HepG2 (cell line): ENCODE results near the gene IL18R1. TPM values are rescaled to one million over a fixed set of nuclear protein-coding genes. Genes with fewer than 3 reads are reported as not detected.

ENCODE experiments used
- ATAC-seq: fragments of 200-7000 bp; cut with Tn5 transposase; 3 replicates; pipeline ENCODE4 v1.9.1; 2020; ENCODE audit warnings: mild to moderate bottlenecking, moderate library complexity
- BruUV-seq: library from RNA; stranded (reverse); fragments of 400-500 nt; replicated peaks from 2 replicates; lab custom pipeline; 2021; lab: Mats Ljungman, UMichigan
- CTCF ChIA-PET: fragments of 300-600 bp; formaldehyde crosslinking; extraction: SDS; loops from one replicate; lab custom pipeline; 2021; ENCODE audit warnings: low total read pairs, inconsistent platforms, low intra/inter-chr PET ratio; lab: Yijun Ruan, JAX
- POLR2A ChIA-PET: fragments of 350-600 bp; sonication (Branson Sonifier 250); formaldehyde crosslinking; loops from one replicate; lab custom pipeline; 2020; ENCODE audit warnings: antibody characterized with exemption, inconsistent platforms; lab: Yijun Ruan, JAX
- DNase-seq: peaks from one replicate; pipeline ENCODE4 v3.0.0-alpha.2; 2015; ENCODE audit warnings: low spot score
- FAIRE-seq: peaks from 3 replicates; lab custom pipeline; 2011; peaks lifted over from hg19 to GRCh38; lab: Jason Lieb, UNC
- H2AFZ ChIP-seq: one replicate; pipeline ENCODE4 v1.6.1; 2011; ENCODE audit warnings: low read length, inconsistent platforms
- H3K27ac ChIP-seq: fragments of 300-600 bp; 3 replicates; pipeline ENCODE4 v1.8.0; 2011; ENCODE audit warnings: mixed run types, mild to moderate bottlenecking, mixed read lengths, low read length, inconsistent platforms; ENCODE audit not compliant: insufficient read depth; ENCODE audit errors: extremely low read length
- H3K27me3 ChIP-seq, 2 experiments: fragments of 200-600 bp in 1 of 2; 2 replicates in 1 of 2; 3 replicates in 1 of 2; pipeline versions ENCODE4 v1.6.0 to v1.8.0; 2011; ENCODE audit warnings: low read length in 2 of 2, mild to moderate bottlenecking in 2 of 2, moderate library complexity in 2 of 2, inconsistent platforms in 1 of 2; ENCODE audit not compliant: insufficient read depth in 2 of 2, control insufficient read depth in 1 of 2
- H3K36me3 ChIP-seq, 2 experiments: fragments of 200-600 bp in 1 of 2; replicated peaks in 1 of 2; 2 replicates in 1 of 2; 3 replicates in 1 of 2; pipeline versions ENCODE4 v1.5.1 to v1.8.0; 2011; ENCODE audit warnings: low read length in 2 of 2, inconsistent platforms in 1 of 2; ENCODE audit not compliant: insufficient read depth in 2 of 2, control insufficient read depth in 1 of 2
- H3K4me1 ChIP-seq: 2 replicates; pipeline ENCODE4 v1.5.1; 2012; ENCODE audit warnings: low read length, inconsistent platforms; ENCODE audit not compliant: insufficient read depth
- H3K4me2 ChIP-seq: 2 replicates; pipeline ENCODE4 v1.6.0; 2011; ENCODE audit warnings: low read depth, low read length, inconsistent platforms
- H3K4me3 ChIP-seq, 3 experiments: fragments of 200-600 bp in 1 of 3; sonication (generic), shearing (Covaris generic) in 1 of 3; replicated peaks in 1 of 3; 2 replicates each; pipeline ENCODE4 v1.5.1; 2011 to 2016; ENCODE audit warnings: low read length in 3 of 3, inconsistent platforms in 2 of 3, low read depth in 2 of 3, mild to moderate bottlenecking in 2 of 3, control low read depth in 1 of 3, mixed read lengths in 1 of 3; ENCODE audit not compliant: insufficient read depth in 1 of 3
- H3K79me2 ChIP-seq: one replicate; pipeline ENCODE4 v1.6.1; 2011; ENCODE audit warnings: low read length, inconsistent platforms; ENCODE audit not compliant: insufficient read depth
- H3K9ac ChIP-seq: 2 replicates; pipeline ENCODE4 v1.6.0; 2011; ENCODE audit warnings: mild to moderate bottlenecking, low read depth, low read length, inconsistent platforms; ENCODE audit not compliant: insufficient read depth
- H3K9me3 ChIP-seq: 2 replicates; pipeline ENCODE4 v1.5.1; 2012; ENCODE audit warnings: mild to moderate bottlenecking, low read length
- H4K20me1 ChIP-seq: 2 replicates; pipeline ENCODE4 v1.6.0; 2011; ENCODE audit warnings: inconsistent platforms, mild to moderate bottlenecking, low read length, moderate library complexity; ENCODE audit not compliant: insufficient read depth
- CHCHD3 ChIP-seq: sonication (generic); formaldehyde crosslinking; IDR thresholded peaks from 2 replicates; pipeline ENCODE4 v1.8.0; 2022; ENCODE audit warnings: mild to moderate bottlenecking, missing genetic modification reagents, moderate library complexity
- FOXK2 ChIP-seq: fragments of 450-650 bp; IDR thresholded peaks from 2 replicates; pipeline ENCODE4 v1.6.1; 2016
- GATAD2A ChIP-seq: IDR thresholded peaks from 2 replicates; pipeline ENCODE4 v1.6.1; 2016
- HHEX ChIP-seq: IDR thresholded peaks from 2 replicates; pipeline ENCODE4 v1.6.1; 2016; ENCODE audit warnings: control low read depth
- NCOA5 ChIP-seq: sonication (generic); formaldehyde crosslinking; IDR thresholded peaks from 2 replicates; pipeline ENCODE4 v1.4.0; 2020; ENCODE audit warnings: missing genetic modification reagents
- NFATC3 ChIP-seq: sonication (generic); formaldehyde crosslinking; IDR thresholded peaks from 2 replicates; pipeline ENCODE4 v1.5.1; 2020; ENCODE audit warnings: mild to moderate bottlenecking, missing genetic modification reagents
- SALL2 ChIP-seq: sonication (generic); formaldehyde crosslinking; IDR thresholded peaks from 2 replicates; pipeline ENCODE4 v1.8.1; 2023; ENCODE audit warnings: mild to moderate bottlenecking, missing genetic modification reagents, inconsistent platforms
- TP53 ChIP-seq: sonication (generic); formaldehyde crosslinking; conservative IDR thresholded peaks from 2 replicates; pipeline ENCODE4 v1.4.0; 2020; ENCODE audit warnings: missing genetic modification reagents
- ZNF17 ChIP-seq: sonication (generic); formaldehyde crosslinking; IDR thresholded peaks from 2 replicates; pipeline ENCODE4 v1.5.0; 2020; ENCODE audit warnings: mild to moderate bottlenecking, missing genetic modification reagents
- ZNF512B ChIP-seq: sonication (generic); formaldehyde crosslinking; IDR thresholded peaks from 2 replicates; pipeline ENCODE4 v1.5.1; 2020; ENCODE audit warnings: missing genetic modification reagents, mild to moderate bottlenecking, borderline replicate concordance
- ZNF709 ChIP-seq: sonication (generic); formaldehyde crosslinking; IDR thresholded peaks from 2 replicates; pipeline ENCODE4 v1.5.0; 2020; ENCODE audit warnings: mild to moderate bottlenecking, missing genetic modification reagents
- ZNF737 ChIP-seq: sonication (generic); formaldehyde crosslinking; IDR thresholded peaks from 2 replicates; pipeline ENCODE4 v1.5.0; 2020; ENCODE audit warnings: missing genetic modification reagents, mild to moderate bottlenecking, borderline replicate concordance
- ZNF790 ChIP-seq: sonication (generic); formaldehyde crosslinking; IDR thresholded peaks from 2 replicates; pipeline ENCODE4 v1.8.0; 2022; ENCODE audit warnings: missing genetic modification reagents, mild to moderate bottlenecking, borderline replicate concordance
- ZNF879 ChIP-seq: sonication (generic); formaldehyde crosslinking; IDR thresholded peaks from 2 replicates; pipeline ENCODE4 v1.8.1; 2023; ENCODE audit warnings: missing genetic modification reagents
- ZNF891 ChIP-seq: sonication (generic); formaldehyde crosslinking; IDR thresholded peaks from 2 replicates; pipeline ENCODE4 v1.5.0; 2020; ENCODE audit warnings: mild to moderate bottlenecking, missing genetic modification reagents
- ZSCAN30 ChIP-seq: sonication (generic); formaldehyde crosslinking; IDR thresholded peaks from 2 replicates; pipeline ENCODE4 v1.5.0; 2020; ENCODE audit warnings: mild to moderate bottlenecking, missing genetic modification reagents
- WGBS: methylation state at CpG from one replicate; pipeline ENCODE4 v1.1.6; 2017; ENCODE audit warnings: low lambda C conversion rate; 5-methylcytosine and 5-hydroxymethylcytosine counted together
- in situ Hi-C: cut with HindIII; loops from 2 replicates; pipeline ENCODE4 v1.10.0; 2017; ENCODE audit warnings: low pct_unique_long_range_greater_than_20kb; ENCODE audit not compliant: extremely low pct_ligation_motif_present
- intact Hi-C: fragments of 100-400 bp; cut with micrococcal nuclease; formaldehyde crosslinking; loops from one replicate; pipeline ENCODE4 v1.10.0; 2022; ENCODE audit not compliant: unreplicated experiment
- polyA plus RNA-seq, 8 experiments: library from polyadenylated mRNA; depleted of rRNA in 3 of 8; stranded (reverse) in 7 of 8; unstranded in 1 of 8; fragments of >200 nt; fragmentation: Illumina TruSeq in 4 of 8; extraction: Trizol in 4 of 8; gene quantifications; 2 replicates each; pipeline versions ENCODE4 v1.2.1 to v1.2.3, GENCODE V29; 2011 to 2016; ENCODE audit warnings: low read depth in 4 of 8, missing spikeins in 1 of 8, mixed read lengths in 1 of 8; ENCODE audit not compliant: insufficient read depth in 1 of 8
- total RNA-seq, 5 experiments: library from RNA; depleted of rRNA; stranded (reverse); fragments of >200 nt; fragmentation: Illumina TruSeq; extraction: Trizol; gene quantifications; 2 replicates each; pipeline ENCODE4 v1.2.3, GENCODE V29; 2016; ENCODE audit warnings: low read depth in 1 of 5

IL18R1 gene
- total and polyA plus RNA-seq, 2 of the 13 experiments (the other 11 are each of a cell fraction or from before 2014, with no cell fraction given): 0.01 to 0.04 TPM

- Histone ChIP-seq H3K79me2 (no peaks in the 10 kb centered on the region), H3K27ac (no peak overlapping the region)
- ATAC-seq: no peak
- POLR2A ChIA-PET: no interaction called here
- TF ChIP-seq ZNF512B (CRISPR knock-in tag): no peak
- TF ChIP-seq GATAD2A (CRISPR knock-in tag): no peak
- TF ChIP-seq, all 625 proteins: peak for 0
- DNase-seq (no peak), FAIRE-seq (no peak)
- H3K4me1 ChIP-seq: no peaks in the 10 kb centered on the region
- intact Hi-C loops: no loop called here
- CTCF ChIA-PET: no interaction called here
- no TSS peak for BruUV-seq
- no peaks in the 10 kb centered on the region for H3K36me3 ChIP-seq
- no peak overlapping the region for H3K4me3 ChIP-seq
- H4K20me1 ChIP-seq: no peaks in the 10 kb centered on the region
- H3K4me2 ChIP-seq: no peak overlapping the region
- no peak overlapping the region for H3K9ac ChIP-seq
- H2AFZ ChIP-seq: no peak overlapping the region
- under 1% methylated on average over 5 of the region's 5 CpGs for WGBS
- H3K9me3 ChIP-seq: no peaks in the 10 kb centered on the region
- in situ Hi-C loops: no loop called here
- peaks cover 0 to 8% of the 10 kb centered on the region in 2 experiments; a peak in 1 of 5 replicates for H3K27me3 ChIP-seq
Observed at GRCh38 chr2:102331311-102331980, 24.1 kb upstream of the IL18R1 start.

- Histone ChIP-seq H3K4me3 (no peak overlapping the region), H3K27me3 (peaks cover 0 to 12% of the 10 kb centered on the region in 2 experiments; a peak in 1 of 5 replicates), H3K79me2 (no peaks in the 10 kb centered on the region), H3K36me3 (no peaks in the 10 kb centered on the region), H4K20me1 (no peaks in the 10 kb centered on the region), H3K4me2 (no peak overlapping the region), H3K9me3 (no peaks in the 10 kb centered on the region), H2AFZ (no peak overlapping the region), H3K27ac (no peak overlapping the region), H3K4me1 (no peaks in the 10 kb centered on the region), H3K9ac (no peak overlapping the region)
- intact Hi-C loops: no loop called here
- DNase-seq (no peak), FAIRE-seq (no peak), ATAC-seq (no peak)
- TF ChIP-seq NCOA5 (CRISPR knock-in tag) (no peak), SALL2 (CRISPR knock-in tag) (no peak), NFATC3 (CRISPR knock-in tag) (no peak), ZNF737 (no peak), ZSCAN30 (no peak), ZNF790 (CRISPR knock-in tag) (no peak), ZNF879 (CRISPR knock-in tag) (no peak), CHCHD3 (no peak), ZNF891 (no peak), HHEX (no peak), ZNF17 (CRISPR knock-in tag) (no peak), FOXK2 (no peak), TP53 (CRISPR knock-in tag) (no peak), ZNF709 (CRISPR knock-in tag) (no peak)
- CTCF ChIA-PET: no interaction called here
- POLR2A ChIA-PET: no interaction called here
- in situ Hi-C loops: no loop called here
- 23% methylated on average over 1 of the region's 1 CpG for WGBS
- no TSS peak for BruUV-seq
Observed at GRCh38 chr2:102334486-102334885, 21.1 kb upstream of the IL18R1 start.
